Thoracic aorta (tissue), 2 donors: Measurements from ENCODE around the gene CEP170B. TPM values are rescaled to one million over a fixed set of nuclear protein-coding genes. Genes with fewer than 3 reads are reported as not detected.

Experiments
- ATAC-seq: fragments of 150-250 bp; one replicate; pipeline ENCODE4 v1.8.0; 2017; ENCODE audit warnings: low read depth; ENCODE audit not compliant: insufficient number of reproducible peaks, low FRiP score
- DNase-seq: peaks from one replicate; pipeline ENCODE4 v3.0.0-alpha.2; 2020; ENCODE audit warnings: low spot score
- H3K27ac ChIP-seq, 2 donors: fragments of 200-600 bp; sonication (generic); 1 replicate in 1 of 2; 2 replicates in 1 of 2; pipeline ENCODE4 v1.5.1; 2016; ENCODE audit warnings: mild to moderate bottlenecking in 2 of 2, moderate library complexity in 2 of 2
- H3K27me3 ChIP-seq: fragments of 200-600 bp; sonication (generic); replicated peaks from 2 replicates; pipeline ENCODE4 v1.6.0; 2016; ENCODE audit warnings: mild to moderate bottlenecking; ENCODE audit not compliant: insufficient read depth
- H3K36me3 ChIP-seq: fragments of 200-600 bp; sonication (generic); one replicate; pipeline ENCODE4 v1.5.1; 2016
- H3K4me1 ChIP-seq, 2 donors: fragments of 200-600 bp; sonication (generic); 1 replicate in 1 of 2; 2 replicates in 1 of 2; pipeline versions ENCODE4 v1.5.1 to v1.6.0; 2016; ENCODE audit warnings: low read depth in 2 of 2, mild to moderate bottlenecking in 1 of 2; ENCODE audit not compliant: control insufficient read depth in 1 of 2
- H3K4me3 ChIP-seq: fragments of 200-600 bp; sonication (generic); 2 replicates; pipeline ENCODE4 v1.5.1; 2016; ENCODE audit warnings: mild to moderate bottlenecking
- H3K9me3 ChIP-seq: fragments of 200-600 bp; sonication (generic); 2 replicates; pipeline ENCODE4 v1.5.1; 2016
- CTCF ChIP-seq: fragments of 200-600 bp; sonication (generic); IDR thresholded peaks from one replicate; pipeline ENCODE4 v1.5.1; 2019; ENCODE audit warnings: antibody characterized with exemption
- total RNA-seq, 2 donors: library from RNA; depleted of rRNA; stranded (reverse); fragments of >200 nt; gene quantifications; one replicate each; pipeline versions ENCODE4 v1.1.0 to v1.2.3, GENCODE V29; 2016

CEP170B gene
- total RNA-seq, 2 donors from 2014 or later, result 35.2 to 38.2 TPM

- Histone ChIP-seq H3K9me3 (no peaks in the 10 kb centered on the region), H3K36me3 (no peaks in the 10 kb centered on the region), H3K4me1 (no peaks in the 10 kb centered on the region), H3K27ac (no peak within 1 kb of the TSS), H3K4me3 (no peak within 1 kb of the TSS), H3K27me3 (no peaks in the 10 kb centered on the region)
- ATAC-seq (no peak), DNase-seq (no peak)
- no peak for TF ChIP-seq CTCF
Observed at GRCh38 chr14:104924421-104925213, 59.5 kb downstream of the CEP170B start, which contains the start of gene PLD4. PLD4 (plus strand) TSS chr14:104924879; CDS start chr14:104927141, 2,262 bp downstream.

GRCh38 chr14:104925214-104925854 lies 60.3 kb downstream of the CEP170B start:
- H3K4me1 ChIP-seq, result no peaks in the 10 kb centered on the region
- DNase-seq (no peak), ATAC-seq (no peak)
- H3K9me3 ChIP-seq, result no peaks in the 10 kb centered on the region
- no peaks in the 10 kb centered on the region for H3K36me3 ChIP-seq
- H3K27me3 ChIP-seq, result no peaks in the 10 kb centered on the region
- no peak overlapping the region for H3K27ac ChIP-seq
- no peak overlapping the region for H3K4me3 ChIP-seq
- no peak for TF ChIP-seq CTCF

GRCh38 chr14:104925855-104926609 lies 61.0 kb downstream of the CEP170B start:
- ATAC-seq (no peak), DNase-seq (no peak)
- no peaks in the 10 kb centered on the region for H3K27me3 ChIP-seq
- no peak for TF ChIP-seq CTCF
- H3K4me1 ChIP-seq, result no peaks in the 10 kb centered on the region
- H3K4me3 ChIP-seq, result no peak overlapping the region
- no peak overlapping the region for H3K27ac ChIP-seq
- H3K36me3 ChIP-seq, result no peaks in the 10 kb centered on the region
- H3K9me3 ChIP-seq, result no peaks in the 10 kb centered on the region

- TF ChIP-seq CTCF, result no peak
- no peak for DNase-seq
- Histone ChIP-seq H3K27ac (no peak overlapping the region), H3K36me3 (no peaks in the 10 kb centered on the region), H3K9me3 (no peaks in the 10 kb centered on the region), H3K4me1 (no peaks in the 10 kb centered on the region), H3K27me3 (no peaks in the 10 kb centered on the region), H3K4me3 (no peak overlapping the region)
- no peak for ATAC-seq
Observed at GRCh38 chr14:104926619-104927431, 61.8 kb downstream of the CEP170B start.
